Measurements from ENCODE around the gene GLP1R.

Gene GLP1R

DNA sequence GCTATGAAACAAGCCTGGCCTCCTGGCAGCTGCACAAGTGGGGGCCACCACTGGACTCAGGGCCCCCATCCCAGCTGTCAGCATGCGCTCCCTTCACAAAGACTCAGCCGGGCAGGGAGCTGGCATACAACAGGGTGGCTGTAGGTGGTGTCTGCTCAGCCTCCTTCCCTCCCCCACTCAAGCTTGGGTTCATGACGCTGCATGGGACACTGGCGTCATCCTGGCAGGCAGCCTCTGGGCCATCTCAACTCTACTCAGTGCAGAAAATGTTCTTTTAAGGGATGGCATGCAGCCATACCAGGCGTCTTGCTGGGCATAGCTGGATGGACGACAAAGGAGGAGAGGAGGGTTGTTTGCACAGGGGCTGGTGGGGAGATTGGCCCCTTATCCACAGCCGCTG is 35.9 kb downstream of the GLP1R start:
- TF ChIP-seq, protein P1, sequence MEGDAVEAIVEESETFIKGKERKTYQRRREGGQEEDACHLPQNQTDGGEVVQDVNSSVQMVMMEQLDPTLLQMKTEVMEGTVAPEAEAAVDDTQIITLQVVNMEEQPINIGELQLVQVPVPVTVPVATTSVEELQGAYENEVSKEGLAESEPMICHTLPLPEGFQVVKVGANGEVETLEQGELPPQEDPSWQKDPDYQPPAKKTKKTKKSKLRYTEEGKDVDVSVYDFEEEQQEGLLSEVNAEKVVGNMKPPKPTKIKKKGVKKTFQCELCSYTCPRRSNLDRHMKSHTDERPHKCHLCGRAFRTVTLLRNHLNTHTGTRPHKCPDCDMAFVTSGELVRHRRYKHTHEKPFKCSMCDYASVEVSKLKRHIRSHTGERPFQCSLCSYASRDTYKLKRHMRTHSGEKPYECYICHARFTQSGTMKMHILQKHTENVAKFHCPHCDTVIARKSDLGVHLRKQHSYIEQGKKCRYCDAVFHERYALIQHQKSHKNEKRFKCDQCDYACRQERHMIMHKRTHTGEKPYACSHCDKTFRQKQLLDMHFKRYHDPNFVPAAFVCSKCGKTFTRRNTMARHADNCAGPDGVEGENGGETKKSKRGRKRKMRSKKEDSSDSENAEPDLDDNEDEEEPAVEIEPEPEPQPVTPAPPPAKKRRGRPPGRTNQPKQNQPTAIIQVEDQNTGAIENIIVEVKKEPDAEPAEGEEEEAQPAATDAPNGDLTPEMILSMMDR (conservative IDR thresholded peaks at IDR 0.05; ENCODE audit: low read depth, low read length) = no peak
- no peak overlapping the region for H3K4me3 ChIP-seq (ENCODE audit: low read depth, low read length)
- no peak for DNase-seq (ENCODE audit: low read depth)

DNA sequence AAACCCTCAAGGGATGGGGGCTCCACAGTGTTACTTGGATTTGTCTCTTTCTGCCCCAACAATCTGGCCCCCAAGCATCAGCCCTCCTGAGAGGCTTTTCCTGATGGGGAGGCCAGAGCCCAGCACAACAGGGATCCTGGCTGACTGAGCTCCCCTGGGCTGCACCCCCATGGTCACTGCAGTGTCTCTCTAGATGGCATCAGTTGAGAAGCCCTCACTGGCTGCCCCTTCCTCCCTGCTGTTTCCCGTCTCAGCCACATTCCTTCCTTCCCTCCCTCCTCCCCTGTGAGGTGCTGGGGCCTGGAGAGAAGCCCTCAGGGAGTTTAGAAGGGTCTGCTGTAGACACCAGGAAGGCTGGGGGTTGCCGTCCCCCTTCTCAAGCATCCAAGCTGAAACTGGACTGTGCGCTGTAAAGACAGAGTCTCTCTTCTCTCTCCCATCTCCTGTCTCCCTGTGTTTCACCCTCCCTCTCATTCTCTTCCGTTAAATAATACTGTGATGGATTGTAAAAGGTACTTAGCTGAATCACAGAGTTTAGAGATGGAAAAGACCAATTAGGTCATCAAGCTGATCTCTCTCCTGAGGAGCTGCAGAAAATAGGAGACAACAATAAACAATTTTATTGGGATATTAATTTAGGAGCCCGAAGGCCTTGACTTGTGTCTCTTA is 36.7 kb downstream of the GLP1R start:
- DNase-seq (ENCODE audit: low read depth) = no peak
- no peak overlapping the region for H3K4me3 ChIP-seq (ENCODE audit: low read depth, low read length)
- TF ChIP-seq, protein P1 (conservative IDR thresholded peaks at IDR 0.05; ENCODE audit: low read depth, low read length) = no peak

DNA sequence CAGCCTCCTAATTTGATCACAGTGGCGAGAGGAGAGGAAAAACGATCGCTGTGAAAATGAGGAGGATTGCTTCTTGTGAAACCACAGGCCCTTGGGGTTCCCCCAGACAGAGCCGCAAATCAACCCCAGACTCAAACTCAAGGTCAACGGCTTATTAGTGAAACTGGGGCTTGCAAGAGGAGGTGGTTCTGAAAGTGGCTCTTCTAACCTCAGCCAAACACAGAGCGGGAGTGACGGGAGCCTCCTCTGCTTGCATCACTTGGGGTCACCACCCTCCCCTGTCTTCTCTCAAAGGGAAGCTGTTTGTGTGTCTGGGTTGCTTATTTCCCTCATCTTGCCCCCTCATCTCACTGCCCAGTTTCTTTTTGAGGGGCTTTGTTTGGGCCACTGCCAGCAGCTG is 37.7 kb downstream of the GLP1R start:
- DNase-seq (ENCODE audit: low read depth) = no peak
- H3K4me3 ChIP-seq (ENCODE audit: low read depth, low read length) = no peak overlapping the region
- TF ChIP-seq, protein P1 (conservative IDR thresholded peaks at IDR 0.05; ENCODE audit: low read depth, low read length) = no peak

DNA sequence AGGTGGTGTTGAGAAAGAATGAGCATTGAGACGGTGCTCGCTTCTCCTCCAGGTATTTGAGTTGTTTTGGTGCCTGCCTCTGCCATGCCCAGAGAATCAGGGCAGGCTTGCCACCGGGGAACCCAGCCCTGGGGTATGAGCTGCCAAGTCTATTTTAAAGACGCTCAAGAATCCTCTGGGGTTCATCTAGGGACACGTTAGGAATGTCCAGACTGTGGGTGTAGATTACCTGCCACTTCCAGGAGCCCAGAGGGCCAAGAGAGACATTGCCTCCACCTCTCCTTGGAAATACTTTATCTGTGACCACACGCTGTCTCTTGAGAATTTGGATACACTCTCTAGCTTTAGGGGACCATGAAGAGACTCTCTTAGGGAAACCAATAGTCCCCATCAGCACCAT is 38.1 kb downstream of the GLP1R start:
- no peak overlapping the region for H3K4me3 ChIP-seq (ENCODE audit: low read depth, low read length)
- TF ChIP-seq, protein P1 (conservative IDR thresholded peaks at IDR 0.05; ENCODE audit: low read depth, low read length) = no peak
- no peak for DNase-seq (ENCODE audit: low read depth)

DNA sequence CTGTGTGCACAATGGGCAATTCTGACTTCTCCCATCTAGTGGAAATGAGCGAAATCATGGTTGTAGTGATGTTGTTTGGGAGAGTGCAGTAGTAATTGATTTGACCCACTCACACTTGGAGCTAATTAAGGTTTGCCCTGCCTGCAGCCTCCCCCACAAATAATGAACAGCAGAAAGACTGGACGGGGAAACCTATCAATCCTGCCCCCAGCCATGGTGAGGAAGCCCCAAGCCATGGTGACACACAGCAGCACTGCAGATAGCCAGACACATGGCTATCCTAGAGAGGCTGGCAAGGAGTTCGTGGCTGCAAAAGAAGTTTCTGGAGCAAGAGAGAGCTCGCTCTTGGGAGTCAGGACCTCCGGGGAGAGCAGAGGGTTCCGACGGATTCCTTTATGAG is 38.6 kb downstream of the GLP1R start:
- no peak overlapping the region for H3K4me3 ChIP-seq (ENCODE audit: low read depth, low read length)
- TF ChIP-seq, protein P1 (conservative IDR thresholded peaks at IDR 0.05; ENCODE audit: low read depth, low read length) = no peak
- DNase-seq (ENCODE audit: low read depth) = no peak

DNA sequence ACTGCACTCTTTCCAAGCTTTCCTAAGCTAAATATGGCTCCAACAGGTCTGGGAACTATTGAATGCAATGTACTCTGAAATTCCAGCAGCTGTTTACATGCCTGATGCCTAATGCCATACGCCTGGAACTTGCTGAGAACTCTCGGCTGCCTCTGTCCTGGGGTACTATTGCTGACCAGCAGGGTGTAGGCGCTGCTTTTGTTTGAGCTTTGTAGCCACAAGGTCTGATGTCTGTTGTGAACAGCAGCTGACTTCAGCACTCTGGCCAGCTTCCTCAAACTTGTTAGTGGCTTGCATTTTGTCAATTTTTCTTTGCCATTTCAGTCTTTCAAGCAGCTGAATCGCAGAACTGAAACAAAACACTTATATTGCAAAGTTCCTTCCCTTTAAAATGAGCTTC is 39.8 kb downstream of the GLP1R start:
- no peak overlapping the region for H3K4me3 ChIP-seq (ENCODE audit: low read depth, low read length)
- DNase-seq (ENCODE audit: low read depth) = peak; percentile 70
- TF ChIP-seq, protein P1 (conservative IDR thresholded peaks at IDR 0.05; ENCODE audit: low read depth, low read length) = peak; percentile 60

DNA sequence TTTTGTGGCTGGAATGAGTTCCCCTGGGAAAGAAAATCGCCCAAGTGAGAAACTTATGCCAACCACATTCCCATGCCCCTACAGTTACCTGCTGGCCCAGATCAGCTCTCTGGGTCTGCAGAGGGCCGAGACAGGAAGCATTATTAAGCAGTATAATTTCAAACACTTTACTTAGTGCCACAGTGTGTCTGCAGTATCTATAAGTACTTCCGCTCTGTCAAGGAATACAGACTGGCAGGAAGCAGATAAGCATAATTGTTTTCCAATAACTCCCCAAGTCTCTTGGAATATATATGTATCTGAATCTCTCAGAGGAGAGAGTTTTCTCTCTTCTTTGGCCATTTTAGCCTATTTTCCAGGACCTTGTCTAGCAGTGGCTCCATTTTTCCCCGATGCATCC is 41.5 kb downstream of the GLP1R start:
- H3K4me3 ChIP-seq (ENCODE audit: low read depth, low read length) = no peak overlapping the region
- TF ChIP-seq, protein P1 (conservative IDR thresholded peaks at IDR 0.05; ENCODE audit: low read depth, low read length) = no peak
- DNase-seq (ENCODE audit: low read depth) = no peak
